Activated naive CD4-positive, alpha-beta T cell treated with anti-CD3 and anti-CD28 coated beads, Interleukin-2, amount 10 ng/mL, durations not matched to agents 7 days and 5 days (primary cell): ENCODE results near the gene IL17RB.

Experiments used
- CTCF ChIA-PET: fragments of 350-600 bp; sonication (Branson Sonifier 250); formaldehyde crosslinking; loops from one replicate; lab custom pipeline; 2021; ENCODE audit warnings: antibody characterized with exemption; lab: Charles Lee
- DNase-seq: peaks from one replicate; pipeline ENCODE4 v3.0.0-alpha.2; 2020
- H3K27ac Mint-ChIP-seq: one replicate; pipeline ENCODE4 v1.8.0; 2021; ENCODE audit warnings: mild to moderate bottlenecking, moderate library complexity, mixed read lengths
- H3K27me3 Mint-ChIP-seq: one replicate; pipeline ENCODE4 v1.8.0; 2021; ENCODE audit warnings: mild to moderate bottlenecking, mixed read lengths
- H3K36me3 Mint-ChIP-seq: one replicate; pipeline ENCODE4 v1.8.0; 2021; ENCODE audit warnings: mixed read lengths
- H3K4me1 Mint-ChIP-seq: one replicate; pipeline ENCODE4 v1.8.0; 2021; ENCODE audit warnings: mixed read lengths
- H3K4me3 Mint-ChIP-seq: one replicate; pipeline ENCODE4 v1.8.0; 2021; ENCODE audit warnings: mild to moderate bottlenecking, moderate library complexity, mixed read lengths
- H3K9me3 Mint-ChIP-seq: one replicate; pipeline ENCODE4 v1.8.0; 2021; ENCODE audit warnings: mixed read lengths

IL17RB gene

DNA sequence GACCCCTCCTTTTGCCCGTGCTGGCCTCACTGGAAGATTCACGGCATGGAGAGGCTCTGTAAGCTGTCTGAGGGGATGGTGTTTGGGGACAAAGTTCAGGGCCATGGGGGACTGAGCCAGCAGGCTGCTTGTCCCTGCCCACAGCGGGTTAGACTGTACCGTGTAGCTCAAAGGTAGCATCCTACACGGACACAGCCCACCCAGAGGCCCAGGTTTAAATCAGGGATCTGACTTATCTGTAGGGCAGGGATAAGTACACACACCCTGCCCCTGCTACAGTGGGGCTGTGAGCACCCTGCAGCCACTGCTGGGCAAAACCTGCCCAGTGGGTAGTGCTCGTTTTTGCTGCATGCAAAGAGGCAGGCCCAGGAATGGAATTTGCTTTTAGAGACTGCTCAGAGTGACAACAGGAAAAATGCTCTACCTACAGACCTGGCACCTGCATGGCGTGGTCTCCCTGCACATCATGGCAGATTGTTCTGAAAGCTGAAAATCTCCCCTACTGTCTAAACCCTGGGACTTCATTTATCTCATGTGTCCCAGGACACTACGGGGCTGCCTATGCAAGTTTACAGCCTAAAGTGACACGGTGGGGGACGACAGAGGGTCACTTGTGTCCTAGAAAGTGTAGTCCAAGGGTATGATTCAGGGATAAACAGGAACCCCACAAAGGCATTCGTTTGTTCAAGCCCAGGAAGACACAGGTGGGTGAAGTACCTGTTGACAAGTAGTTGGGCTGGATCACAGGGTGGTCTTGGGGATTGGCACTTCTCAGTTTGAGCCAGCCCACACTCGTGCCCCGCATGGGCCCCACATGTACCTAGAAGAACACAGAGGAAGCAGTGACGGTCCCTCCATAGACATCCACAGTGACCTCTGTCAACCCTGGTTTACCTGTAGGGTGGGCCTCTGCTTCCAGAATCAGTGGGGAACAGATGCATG, 27.9 kb upstream of the IL17RB start:
- Mint-ChIP-seq H3K4me1 (peaks cover 5% of the 10 kb centered on the region), H3K9me3 (no peaks in the 10 kb centered on the region), H3K27ac (no peak overlapping the region), H3K4me3 (no peak overlapping the region), H3K36me3 (no peaks in the 10 kb centered on the region), H3K27me3 (peaks cover 28% of the 10 kb centered on the region)
- CTCF ChIA-PET, result no interaction called here
- no peak for DNase-seq

- peaks cover 30% of the 10 kb centered on the region for H3K27me3 Mint-ChIP-seq
- no peaks in the 10 kb centered on the region for H3K36me3 Mint-ChIP-seq
- H3K9me3 Mint-ChIP-seq, result no peaks in the 10 kb centered on the region
- H3K4me3 Mint-ChIP-seq, result no peak overlapping the region
- DNase-seq, result no peak
- CTCF ChIA-PET, result no interaction called here
- H3K27ac Mint-ChIP-seq, result no peak overlapping the region
- H3K4me1 Mint-ChIP-seq, result peaks cover 5% of the 10 kb centered on the region
These were observed 27.1 kb upstream of the IL17RB start for GRCh38 chr3:53819163-53819868.

DNA sequence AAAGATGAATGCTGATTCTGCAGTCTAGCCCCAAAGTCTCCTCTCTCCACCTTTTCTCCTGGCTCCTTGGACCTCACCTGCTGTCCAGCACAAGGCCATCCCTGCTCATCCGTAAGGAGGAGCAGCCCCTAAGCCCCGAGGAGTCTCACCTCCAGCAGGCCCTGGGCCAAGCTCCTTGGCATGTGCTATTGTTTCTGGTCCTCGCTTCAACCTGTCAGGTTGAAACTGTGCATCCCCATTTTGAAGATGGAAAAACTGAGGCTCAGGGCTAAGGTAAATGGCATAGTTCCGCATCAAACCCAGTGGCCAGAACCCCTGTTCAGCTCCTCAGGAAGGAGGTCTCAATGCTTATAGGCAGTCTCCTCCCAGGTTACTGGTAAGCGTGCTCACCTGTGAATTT, 26.3 kb upstream of the IL17RB start:
- H3K9me3 Mint-ChIP-seq, result no peaks in the 10 kb centered on the region
- no peak for DNase-seq
- CTCF ChIA-PET, result no interaction called here
- H3K4me3 Mint-ChIP-seq, result no peak overlapping the region
- H3K36me3 Mint-ChIP-seq, result no peaks in the 10 kb centered on the region
- peaks cover 35% of the 10 kb centered on the region for H3K27me3 Mint-ChIP-seq
- H3K27ac Mint-ChIP-seq, result no peak overlapping the region
- H3K4me1 Mint-ChIP-seq, result peaks cover 5% of the 10 kb centered on the region

- Mint-ChIP-seq H3K36me3 (no peaks in the 10 kb centered on the region), H3K9me3 (no peaks in the 10 kb centered on the region), H3K4me3 (no peak overlapping the region), H3K4me1 (peaks cover 5% of the 10 kb centered on the region), H3K27me3 (peaks cover 35% of the 10 kb centered on the region), H3K27ac (no peak overlapping the region)
- CTCF ChIA-PET, result no interaction called here
- no peak for DNase-seq
These were observed 25.4 kb upstream of the IL17RB start for GRCh38 chr3:53820756-53821580.

GRCh38 chr3:53821631-53822121, 24.7 kb upstream of the IL17RB start:
- no peaks in the 10 kb centered on the region for H3K36me3 Mint-ChIP-seq
- peaks cover 5% of the 10 kb centered on the region for H3K4me1 Mint-ChIP-seq

DNA sequence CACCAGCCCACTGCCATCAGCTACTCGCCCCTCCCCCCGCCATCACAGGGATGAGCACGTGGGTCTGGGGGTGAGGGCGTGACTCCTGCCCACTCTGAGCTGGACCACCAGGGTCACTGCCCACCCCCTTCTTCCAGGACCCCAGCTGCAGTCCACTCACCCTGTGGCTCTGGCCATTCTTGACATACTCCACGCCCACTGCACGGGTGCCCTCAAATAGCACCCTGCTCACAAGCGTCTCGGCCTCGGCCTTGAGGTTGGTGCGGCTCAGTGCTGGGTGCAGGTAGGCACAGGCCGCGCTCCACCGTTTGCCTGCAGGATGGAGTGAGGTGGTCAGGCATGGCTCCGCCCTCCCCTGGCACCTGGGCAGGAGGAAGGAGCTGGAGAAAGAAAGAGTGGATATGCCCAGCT, 24.0 kb upstream of the IL17RB start:
- Mint-ChIP-seq H3K9me3 (no peaks in the 10 kb centered on the region), H3K36me3 (no peaks in the 10 kb centered on the region), H3K27me3 (peaks cover 21% of the 10 kb centered on the region), H3K4me3 (no peak overlapping the region), H3K27ac (no peak overlapping the region), H3K4me1 (peaks cover 5% of the 10 kb centered on the region)
- DNase-seq, result no peak
- CTCF ChIA-PET, result no interaction called here

More at GRCh38 chr3:53821631-53822121, 24.7 kb upstream of the IL17RB start:
- Mint-ChIP-seq H3K4me3 (no peak overlapping the region), H3K27me3 (peaks cover 28% of the 10 kb centered on the region), H3K9me3 (no peaks in the 10 kb centered on the region), H3K27ac (no peak overlapping the region)
- CTCF ChIA-PET, result no interaction called here
- no peak for DNase-seq

GRCh38 chr3:53823026-53823955, 23.1 kb upstream of the IL17RB start:
- H3K36me3 Mint-ChIP-seq, result no peaks in the 10 kb centered on the region
- H3K4me3 Mint-ChIP-seq, result no peak overlapping the region
- H3K27ac Mint-ChIP-seq, result no peak overlapping the region
- peaks cover 11% of the 10 kb centered on the region for H3K27me3 Mint-ChIP-seq
- no peaks in the 10 kb centered on the region for H3K4me1 Mint-ChIP-seq
- CTCF ChIA-PET, result no interaction called here
- no peak for DNase-seq
- no peaks in the 10 kb centered on the region for H3K9me3 Mint-ChIP-seq

- DNase-seq, result no peak
- CTCF ChIA-PET, result no interaction called here
- Mint-ChIP-seq H3K36me3 (no peaks in the 10 kb centered on the region), H3K4me3 (no peak overlapping the region), H3K27ac (no peak overlapping the region), H3K27me3 (peaks cover 7% of the 10 kb centered on the region), H3K9me3 (no peaks in the 10 kb centered on the region), H3K4me1 (no peaks in the 10 kb centered on the region)
These were observed 22.3 kb upstream of the IL17RB start for GRCh38 chr3:53823956-53824657.

DNA sequence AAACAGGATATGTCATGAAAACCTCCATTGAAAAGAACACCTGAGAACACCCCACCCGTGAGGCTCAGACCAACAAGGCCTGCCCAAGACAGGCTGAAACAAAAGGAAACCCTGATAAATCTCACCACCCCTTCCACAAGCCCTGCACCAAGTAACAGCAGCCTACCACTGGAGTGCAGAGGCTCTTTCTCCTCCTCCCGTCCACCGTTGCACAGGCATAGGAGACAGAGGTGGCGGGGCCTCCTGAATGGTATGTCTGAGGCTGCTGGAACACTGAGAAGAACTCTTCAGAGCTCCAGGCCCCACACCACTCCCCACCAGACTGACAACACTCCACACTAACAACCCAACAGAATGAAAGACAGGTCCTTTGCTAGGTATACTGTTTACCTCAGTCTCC, 21.6 kb upstream of the IL17RB start:
- DNase-seq, result no peak
- Mint-ChIP-seq H3K27me3 (peaks cover 7% of the 10 kb centered on the region), H3K27ac (no peak overlapping the region), H3K4me3 (no peak overlapping the region), H3K9me3 (no peaks in the 10 kb centered on the region), H3K36me3 (no peaks in the 10 kb centered on the region), H3K4me1 (no peaks in the 10 kb centered on the region)
- CTCF ChIA-PET, result no interaction called here

DNA sequence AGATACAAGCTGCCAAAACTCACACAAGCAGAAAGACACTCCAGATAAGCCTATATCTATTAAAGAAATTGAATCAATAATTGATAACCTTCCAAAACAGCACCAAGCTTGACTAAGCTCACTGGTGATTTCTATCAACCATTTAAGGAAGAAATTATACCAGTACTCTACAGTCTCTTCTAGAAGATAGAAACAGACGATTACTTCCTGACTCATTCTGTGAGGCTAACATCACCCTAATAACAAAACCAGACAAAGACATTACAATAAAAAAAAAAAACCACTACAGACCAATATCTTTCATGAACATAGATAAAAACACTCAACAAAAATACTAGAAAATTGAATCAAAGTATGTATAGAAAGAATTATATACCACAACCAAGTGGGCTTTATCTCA, 20.3 kb upstream of the IL17RB start:
- DNase-seq, result no peak
- H3K27me3 Mint-ChIP-seq, result peaks cover 7% of the 10 kb centered on the region
- no peaks in the 10 kb centered on the region for H3K4me1 Mint-ChIP-seq
- no peaks in the 10 kb centered on the region for H3K36me3 Mint-ChIP-seq
- H3K4me3 Mint-ChIP-seq, result no peak overlapping the region
- no peaks in the 10 kb centered on the region for H3K9me3 Mint-ChIP-seq
- H3K27ac Mint-ChIP-seq, result no peak overlapping the region
- CTCF ChIA-PET, result no interaction called here

DNA sequence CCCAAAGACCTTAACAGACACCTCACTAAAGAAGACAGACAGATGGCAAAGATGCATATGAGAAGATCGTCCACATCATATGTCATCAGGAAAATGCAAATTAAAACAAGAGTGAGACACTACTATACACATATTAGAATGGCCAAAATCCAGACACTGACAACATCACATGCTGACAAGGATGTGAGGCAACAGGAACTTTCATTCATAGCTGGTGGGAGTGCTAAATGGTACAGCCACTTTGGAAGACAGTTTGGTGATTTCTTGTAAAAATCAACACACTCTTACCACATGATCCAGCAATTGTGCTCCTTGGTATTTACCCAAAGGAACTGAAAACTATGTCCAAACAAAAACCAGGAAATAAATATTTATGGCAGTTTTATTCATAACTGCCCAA, 17.8 kb upstream of the IL17RB start:
- no peaks in the 10 kb centered on the region for H3K9me3 Mint-ChIP-seq
- H3K27me3 Mint-ChIP-seq, result peaks cover 10% of the 10 kb centered on the region
- no peak overlapping the region for H3K4me3 Mint-ChIP-seq
- H3K27ac Mint-ChIP-seq, result no peak overlapping the region
- CTCF ChIA-PET, result no interaction called here
- no peak for DNase-seq
- no peaks in the 10 kb centered on the region for H3K4me1 Mint-ChIP-seq
- no peaks in the 10 kb centered on the region for H3K36me3 Mint-ChIP-seq

DNA sequence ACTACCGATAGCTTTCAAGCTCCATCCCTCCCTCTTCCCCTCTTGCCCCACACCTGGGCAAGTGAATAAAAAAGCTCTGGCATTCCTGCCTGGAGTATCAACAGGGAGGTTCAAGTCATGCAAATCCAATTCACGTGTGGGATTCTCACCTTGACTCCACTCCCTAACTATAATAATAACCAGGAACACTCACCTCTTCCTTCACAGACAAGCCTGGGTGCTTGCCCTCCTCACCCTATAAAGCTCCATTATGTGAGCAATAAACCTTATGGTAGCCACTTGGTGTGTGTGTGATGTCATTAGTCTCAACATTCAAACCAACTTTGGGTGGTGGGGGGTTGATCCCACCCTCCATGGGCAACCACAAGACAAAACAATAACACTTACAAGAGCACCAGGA, 16.8 kb upstream of the IL17RB start:
- H3K36me3 Mint-ChIP-seq, result no peaks in the 10 kb centered on the region
- H3K4me1 Mint-ChIP-seq, result no peaks in the 10 kb centered on the region
- no peak for DNase-seq
- H3K4me3 Mint-ChIP-seq, result no peak overlapping the region
- CTCF ChIA-PET, result no interaction called here
- H3K27ac Mint-ChIP-seq, result no peak overlapping the region
- no peaks in the 10 kb centered on the region for H3K9me3 Mint-ChIP-seq
- peaks cover 6% of the 10 kb centered on the region for H3K27me3 Mint-ChIP-seq

DNA sequence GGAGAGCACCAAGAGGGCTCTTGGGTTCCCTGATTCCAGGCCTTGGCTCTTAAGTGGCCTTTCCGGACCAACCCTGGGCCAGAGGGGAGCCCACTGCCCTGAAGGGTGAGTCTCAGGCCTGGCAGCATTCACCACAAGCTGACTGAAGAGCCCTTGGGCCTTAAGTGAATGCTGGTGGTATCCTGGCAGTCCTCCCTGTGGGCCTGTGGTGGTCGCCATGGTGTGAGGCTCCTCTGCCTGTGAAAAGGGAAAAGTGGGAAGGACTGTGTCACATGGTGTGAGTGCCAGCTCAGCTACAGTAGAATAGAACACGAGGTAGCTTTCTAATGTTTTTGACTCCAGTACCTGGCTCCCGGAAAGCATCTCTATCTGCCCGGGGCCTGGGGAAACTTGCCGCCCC, 15.4 kb upstream of the IL17RB start:
- Mint-ChIP-seq H3K4me3 (no peak overlapping the region), H3K36me3 (no peaks in the 10 kb centered on the region), H3K9me3 (no peaks in the 10 kb centered on the region), H3K27ac (no peak overlapping the region), H3K27me3 (peaks cover 3% of the 10 kb centered on the region), H3K4me1 (no peaks in the 10 kb centered on the region)
- no peak for DNase-seq
- CTCF ChIA-PET, result no interaction called here
